NB4 (cell line): Measurements from ENCODE around the gene ASAP2.

Experiments used
- POLR2A ChIP-seq: IDR thresholded peaks from 2 replicates; pipeline ENCODE4 v1.6.1; 2011; ENCODE audit warnings: mild to moderate bottlenecking; ENCODE audit not compliant: insufficient read length; ENCODE audit errors: extremely low read depth
- TF ChIP-seq, protein P1 (sequence below): IDR thresholded peaks from one replicate; pipeline ENCODE4 v1.5.1; 2012; ENCODE audit warnings: low read depth, low read length
- TF ChIP-seq, protein P2 (sequence below): IDR thresholded peaks from 2 replicates; pipeline ENCODE4 v1.6.1; 2011; ENCODE audit warnings: low read depth, low read length

DNA sequence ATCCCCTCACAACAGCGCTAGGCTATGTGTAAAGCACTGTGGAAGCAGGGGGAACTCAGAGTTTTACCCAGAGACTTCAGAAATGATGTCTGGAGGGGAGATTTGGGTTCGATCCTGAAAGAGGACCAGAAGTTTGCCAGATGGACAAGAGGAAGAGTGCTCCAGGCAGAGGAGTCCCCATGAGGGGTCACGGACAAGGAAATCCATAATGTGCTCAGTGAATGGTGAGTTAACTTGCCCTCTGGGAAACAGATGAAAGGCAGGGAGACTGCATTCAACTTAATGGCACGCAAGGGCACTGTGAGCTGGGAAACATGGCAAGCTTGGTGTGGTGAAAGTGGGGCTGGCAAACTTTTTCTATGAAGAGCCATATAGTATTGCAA is 6.0 kb upstream of the ASAP2 start:
- TF ChIP-seq, protein P1, sequence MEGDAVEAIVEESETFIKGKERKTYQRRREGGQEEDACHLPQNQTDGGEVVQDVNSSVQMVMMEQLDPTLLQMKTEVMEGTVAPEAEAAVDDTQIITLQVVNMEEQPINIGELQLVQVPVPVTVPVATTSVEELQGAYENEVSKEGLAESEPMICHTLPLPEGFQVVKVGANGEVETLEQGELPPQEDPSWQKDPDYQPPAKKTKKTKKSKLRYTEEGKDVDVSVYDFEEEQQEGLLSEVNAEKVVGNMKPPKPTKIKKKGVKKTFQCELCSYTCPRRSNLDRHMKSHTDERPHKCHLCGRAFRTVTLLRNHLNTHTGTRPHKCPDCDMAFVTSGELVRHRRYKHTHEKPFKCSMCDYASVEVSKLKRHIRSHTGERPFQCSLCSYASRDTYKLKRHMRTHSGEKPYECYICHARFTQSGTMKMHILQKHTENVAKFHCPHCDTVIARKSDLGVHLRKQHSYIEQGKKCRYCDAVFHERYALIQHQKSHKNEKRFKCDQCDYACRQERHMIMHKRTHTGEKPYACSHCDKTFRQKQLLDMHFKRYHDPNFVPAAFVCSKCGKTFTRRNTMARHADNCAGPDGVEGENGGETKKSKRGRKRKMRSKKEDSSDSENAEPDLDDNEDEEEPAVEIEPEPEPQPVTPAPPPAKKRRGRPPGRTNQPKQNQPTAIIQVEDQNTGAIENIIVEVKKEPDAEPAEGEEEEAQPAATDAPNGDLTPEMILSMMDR: no peak
- no peak for TF ChIP-seq POLR2A
- TF ChIP-seq, protein P2, sequence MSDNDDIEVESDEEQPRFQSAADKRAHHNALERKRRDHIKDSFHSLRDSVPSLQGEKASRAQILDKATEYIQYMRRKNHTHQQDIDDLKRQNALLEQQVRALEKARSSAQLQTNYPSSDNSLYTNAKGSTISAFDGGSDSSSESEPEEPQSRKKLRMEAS: no peak
